Right atrium auricular region (tissue), 2 donors: ENCODE measurements around the gene SLC25A10. TPM values are rescaled to one million over a fixed set of nuclear protein-coding genes. Genes with fewer than 3 reads are reported as not detected.

Experiments used
- DNase-seq: peaks from one replicate; pipeline ENCODE4 v3.0.0-alpha.2; 2019; ENCODE audit warnings: low spot score
- H3K27ac ChIP-seq, 2 donors: fragments of 200-600 bp; sonication (generic); 1 replicate in 1 of 2; 2 replicates in 1 of 2; pipeline ENCODE4 v1.5.1; 2016 to 2019
- H3K27me3 ChIP-seq, 2 donors: fragments of 200-600 bp; sonication (generic); one replicate each; pipeline versions ENCODE4 v1.5.1 to v1.6.0; 2017 to 2019
- H3K36me3 ChIP-seq: fragments of 200-600 bp; sonication (generic); one replicate; pipeline ENCODE4 v1.5.1; 2016
- H3K4me1 ChIP-seq, 2 donors: fragments of 200-600 bp; sonication (generic); one replicate each; pipeline versions ENCODE4 v1.5.1 to v1.6.0; 2017 to 2019
- H3K4me3 ChIP-seq, 2 donors: fragments of 200-600 bp; sonication (generic); 1 replicate in 1 of 2; 2 replicates in 1 of 2; pipeline ENCODE4 v1.5.1; 2017 to 2019; ENCODE audit warnings: mild to moderate bottlenecking in 1 of 2, moderate library complexity in 1 of 2
- H3K9me3 ChIP-seq, 2 donors: fragments of 200-600 bp; sonication (generic); one replicate each; pipeline ENCODE4 v1.5.1; 2019
- CTCF ChIP-seq, 2 donors: fragments of 200-600 bp; sonication (generic); IDR thresholded peaks; one replicate each; pipeline ENCODE4 v1.5.1; 2019; ENCODE audit warnings: antibody characterized with exemption in 2 of 2
- total RNA-seq, 2 donors: library from RNA; depleted of rRNA; stranded (reverse); fragments of >200 nt; gene quantifications; one replicate each; pipeline ENCODE4 v1.1.0, GENCODE V29; 2016

SLC25A10 gene
- total RNA-seq, 2 donors from 2014 or later: 6.6 to 18.2 TPM

- Histone ChIP-seq H3K9me3 (no peaks in the 10 kb centered on the region), H3K36me3 (peaks cover 18% of the 10 kb centered on the region), H3K4me1 (peaks cover 0 to 13% of the 10 kb centered on the region in 2 donors), H3K27me3 (no peaks in the 10 kb centered on the region), H3K4me3 (no peak overlapping the region), H3K27ac (no peak overlapping the region)
- no peak for TF ChIP-seq CTCF (IDR thresholded peaks at IDR 0.05)
- no peak for DNase-seq
Measured at GRCh38 chr17:81676906-81677305, 35.2 kb upstream of the SLC25A10 start.

- TF ChIP-seq CTCF (IDR thresholded peaks at IDR 0.05): no peak
- DNase-seq: no peak
- H3K4me3 ChIP-seq: no peak overlapping the region
- no peaks in the 10 kb centered on the region for H3K27me3 ChIP-seq
- no peaks in the 10 kb centered on the region for H3K9me3 ChIP-seq
- no peaks in the 10 kb centered on the region for H3K36me3 ChIP-seq
- peaks cover 0 to 35% of the 10 kb centered on the region in 2 donors for H3K4me1 ChIP-seq
- peak overlapping the region in 1 of 2 donors; percentile 24 for H3K27ac ChIP-seq
Measured at GRCh38 chr17:81680150-81680549, 31.9 kb upstream of the SLC25A10 start.

- no peak for TF ChIP-seq CTCF (IDR thresholded peaks at IDR 0.05)
- Histone ChIP-seq H3K27me3 (no peaks in the 10 kb centered on the region), H3K9me3 (no peaks in the 10 kb centered on the region), H3K27ac (no peak overlapping the region), H3K4me3 (no peak overlapping the region), H3K4me1 (peaks cover 0 to 39% of the 10 kb centered on the region in 2 donors), H3K36me3 (peaks cover 14% of the 10 kb centered on the region)
- DNase-seq: no peak
Measured at GRCh38 chr17:81681672-81682071, 30.4 kb upstream of the SLC25A10 start.

- H3K27ac ChIP-seq: peak overlapping the region; percentile 78 to 79
- TF ChIP-seq CTCF (IDR thresholded peaks at IDR 0.05): no peak
- no peak for DNase-seq
- H3K9me3 ChIP-seq: no peaks in the 10 kb centered on the region
- H3K4me3 ChIP-seq: peak overlapping the region; percentile 97 to 98
- no peaks in the 10 kb centered on the region for H3K27me3 ChIP-seq
- H3K36me3 ChIP-seq: peaks cover 24% of the 10 kb centered on the region
- H3K4me1 ChIP-seq: peaks cover 0 to 39% of the 10 kb centered on the region in 2 donors
Measured at GRCh38 chr17:81682565-81683207, 29.4 kb upstream of the SLC25A10 start.

- H3K36me3 ChIP-seq: peaks cover 29% of the 10 kb centered on the region
- H3K4me3 ChIP-seq: peak overlapping the region; percentile 97 to 98
- peaks cover 0 to 39% of the 10 kb centered on the region in 2 donors for H3K4me1 ChIP-seq
- H3K27ac ChIP-seq: peak overlapping the region; percentile 78 to 79
- DNase-seq: no peak
- no peaks in the 10 kb centered on the region for H3K9me3 ChIP-seq
- TF ChIP-seq CTCF (IDR thresholded peaks at IDR 0.05): no peak
- no peaks in the 10 kb centered on the region for H3K27me3 ChIP-seq
Measured at GRCh38 chr17:81683208-81683583, 28.9 kb upstream of the SLC25A10 start.
